HUES48 (cell line): Measurements from ENCODE around the gene KLHDC8B.

Experiments used
- H3K27ac ChIP-seq: one replicate; pipeline ENCODE4 v1.7.0; 2013; ENCODE audit warnings: low read depth, low read length, inconsistent platforms
- H3K27me3 ChIP-seq: 2 replicates; pipeline ENCODE4 v1.6.1; 2013; ENCODE audit warnings: mild to moderate bottlenecking, low read length; ENCODE audit not compliant: control insufficient read depth, insufficient read depth
- H3K36me3 ChIP-seq: 2 replicates; pipeline ENCODE4 v1.6.1; 2013; ENCODE audit warnings: low read length; ENCODE audit not compliant: control insufficient read depth, insufficient read depth
- H3K4me1 ChIP-seq: 2 replicates; pipeline ENCODE4 v1.6.1; 2013; ENCODE audit warnings: mild to moderate bottlenecking, low read length; ENCODE audit not compliant: control insufficient read depth, insufficient read depth
- H3K4me3 ChIP-seq: 2 replicates; pipeline ENCODE4 v1.5.1; 2013; ENCODE audit warnings: mild to moderate bottlenecking, low read depth, low read length
- H3K9ac ChIP-seq: 2 replicates; pipeline ENCODE4 v1.6.1; 2013; ENCODE audit warnings: mild to moderate bottlenecking, low read depth, low read length, moderate library complexity
- H3K9me3 ChIP-seq: 2 replicates; pipeline ENCODE4 v1.6.1; 2013; ENCODE audit warnings: low read length; ENCODE audit not compliant: control insufficient read depth, insufficient read depth

The KLHDC8B gene

GRCh38 chr3:49171775-49172500 lies 540 bp downstream of the KLHDC8B start:
- H3K27me3 ChIP-seq: no peaks in the 10 kb centered on the region; the same call in 1 of the 2 replicates
- peaks cover 8% of the 10 kb centered on the region; the same call in 1 of the 2 replicates for H3K4me1 ChIP-seq
- peak overlapping the region; percentile 88 for H3K4me3 ChIP-seq
- H3K9me3 ChIP-seq: no peaks in the 10 kb centered on the region
- peak overlapping the region; percentile 66; the same call in 1 of the 2 replicates for H3K9ac ChIP-seq
- H3K27ac ChIP-seq: no peak overlapping the region
- H3K36me3 ChIP-seq: no peaks in the 10 kb centered on the region; the same call in 1 of the 2 replicates

- Histone ChIP-seq H3K9me3 (no peaks in the 10 kb centered on the region), H3K4me3 (no peak overlapping the region), H3K27me3 (no peaks in the 10 kb centered on the region; the same call in 1 of the 2 replicates), H3K36me3 (no peaks in the 10 kb centered on the region; the same call in 1 of the 2 replicates), H3K27ac (no peak overlapping the region), H3K9ac (no peak overlapping the region; the same call in 1 of the 2 replicates), H3K4me1 (peaks cover 8% of the 10 kb centered on the region; the same call in 1 of the 2 replicates)
Observed at GRCh38 chr3:49172551-49173041, 1.2 kb downstream of the KLHDC8B start.

GRCh38 chr3:49173116-49173791 lies 1.9 kb downstream of the KLHDC8B start:
- Histone ChIP-seq H3K27me3 (no peaks in the 10 kb centered on the region; the same call in 1 of the 2 replicates), H3K27ac (peak overlapping the region; percentile 65), H3K36me3 (no peaks in the 10 kb centered on the region; the same call in 1 of the 2 replicates), H3K9me3 (no peaks in the 10 kb centered on the region), H3K4me3 (no peak overlapping the region), H3K4me1 (peaks cover 8% of the 10 kb centered on the region; the same call in 1 of the 2 replicates), H3K9ac (no peak overlapping the region; the same call in 1 of the 2 replicates)

GRCh38 chr3:49173792-49174170 lies 2.4 kb downstream of the KLHDC8B start:
- Histone ChIP-seq H3K9me3 (no peaks in the 10 kb centered on the region), H3K36me3 (no peaks in the 10 kb centered on the region; the same call in 1 of the 2 replicates), H3K27me3 (no peaks in the 10 kb centered on the region; the same call in 1 of the 2 replicates), H3K4me1 (peaks cover 8% of the 10 kb centered on the region; the same call in 1 of the 2 replicates), H3K27ac (peak overlapping the region; percentile 65), H3K9ac (no peak overlapping the region), H3K4me3 (no peak overlapping the region)

GRCh38 chr3:49174397-49174985 lies 3.1 kb downstream of the KLHDC8B start:
- Histone ChIP-seq H3K4me3 (no peak overlapping the region), H3K9ac (no peak overlapping the region)

GRCh38 chr3:49175530-49175929 lies 4.1 kb downstream of the KLHDC8B start:
- H3K27me3 ChIP-seq: no peaks in the 10 kb centered on the region; the same call in 1 of the 2 replicates
- H3K4me3 ChIP-seq: no peak overlapping the region
- H3K9ac ChIP-seq: no peak overlapping the region
- H3K36me3 ChIP-seq: no peaks in the 10 kb centered on the region; the same call in 1 of the 2 replicates
- H3K27ac ChIP-seq: no peak overlapping the region
- H3K4me1 ChIP-seq: peaks cover 8% of the 10 kb centered on the region; the same call in 1 of the 2 replicates
- no peaks in the 10 kb centered on the region for H3K9me3 ChIP-seq

More at GRCh38 chr3:49174397-49174985, 3.1 kb downstream of the KLHDC8B start:
- H3K36me3 ChIP-seq: no peaks in the 10 kb centered on the region; the same call in 1 of the 2 replicates
- no peaks in the 10 kb centered on the region for H3K9me3 ChIP-seq
- H3K27me3 ChIP-seq: no peaks in the 10 kb centered on the region; the same call in 1 of the 2 replicates
- H3K27ac ChIP-seq: peak overlapping the region; percentile 24
- peaks cover 8% of the 10 kb centered on the region; the same call in 1 of the 2 replicates for H3K4me1 ChIP-seq

- Histone ChIP-seq H3K9me3 (no peaks in the 10 kb centered on the region), H3K4me3 (no peak overlapping the region), H3K4me1 (peaks cover 7% of the 10 kb centered on the region; the same call in 1 of the 2 replicates), H3K27me3 (no peaks in the 10 kb centered on the region), H3K9ac (no peak overlapping the region), H3K36me3 (no peaks in the 10 kb centered on the region; the same call in 1 of the 2 replicates), H3K27ac (no peak overlapping the region)
Observed at GRCh38 chr3:49177073-49177472, 5.7 kb downstream of the KLHDC8B start.

GRCh38 chr3:49180116-49180515 lies 8.7 kb downstream of the KLHDC8B start:
- no peaks in the 10 kb centered on the region for H3K4me1 ChIP-seq
- H3K27me3 ChIP-seq: no peaks in the 10 kb centered on the region
- no peak overlapping the region for H3K9ac ChIP-seq
- H3K36me3 ChIP-seq: no peaks in the 10 kb centered on the region; the same call in 1 of the 2 replicates
- H3K27ac ChIP-seq: no peak overlapping the region
- no peak overlapping the region for H3K4me3 ChIP-seq
- 0 out of 2 replicates have a peak, but pooled peaks cover 2% of the 10 kb centered on the region for H3K9me3 ChIP-seq

GRCh38 chr3:49181351-49181750 lies 10.0 kb downstream of the KLHDC8B start:
- H3K4me1 ChIP-seq: no peaks in the 10 kb centered on the region
- no peaks in the 10 kb centered on the region for H3K36me3 ChIP-seq
- H3K27me3 ChIP-seq: no peaks in the 10 kb centered on the region
- no peak overlapping the region for H3K27ac ChIP-seq
- 0 out of 2 replicates have a peak, but pooled peaks cover 2% of the 10 kb centered on the region for H3K9me3 ChIP-seq
- H3K9ac ChIP-seq: no peak overlapping the region
- no peak overlapping the region for H3K4me3 ChIP-seq

GRCh38 chr3:49182682-49183081 lies 11.3 kb downstream of the KLHDC8B start:
- Histone ChIP-seq H3K9ac (no peak overlapping the region), H3K27ac (no peak overlapping the region), H3K9me3 (0 out of 2 replicates have a peak, but pooled peaks cover 2% of the 10 kb centered on the region)

More at GRCh38 chr3:49182682-49183081, 11.3 kb downstream of the KLHDC8B start:
- H3K4me3 ChIP-seq: no peak overlapping the region
- H3K4me1 ChIP-seq: no peaks in the 10 kb centered on the region
- no peaks in the 10 kb centered on the region for H3K36me3 ChIP-seq
- no peaks in the 10 kb centered on the region for H3K27me3 ChIP-seq
